NT2/D1 (cell line): ENCODE data around the gene APP.

Experiments
- SUZ12 ChIP-seq: IDR thresholded peaks from 2 replicates; pipeline ENCODE4 v1.6.1; 2011; ENCODE audit not compliant: insufficient read length, insufficient read depth; ENCODE audit errors: extremely low read depth
- YY1 ChIP-seq: IDR thresholded peaks from 2 replicates; pipeline ENCODE4 v1.6.1; 2011; ENCODE audit not compliant: insufficient read length, insufficient read depth

GRCh38 chr21:25910809-25911208 is 259.8 kb downstream of the APP start:
- TF ChIP-seq SUZ12 (no peak), YY1 (no peak)
